ENCODE results near the gene RERE. TPM values are rescaled to one million over a fixed set of nuclear protein-coding genes. Genes with fewer than 3 reads are reported as not detected.

The RERE gene
- total RNA-seq, 6 experiments from 2014 or later, result 36.5 to 41.6 (median 37.5) TPM

- peak; percentile 3 for DNase-seq
- Mint-ChIP-seq H3K27ac (peak overlapping the region; percentile 80), H3K4me1 (ENCODE audit: low read depth) (peaks cover 29% of the 10 kb centered on the region), H3K9me3 (no peaks in the 10 kb centered on the region), H3K36me3 (ENCODE audit: low read depth) (peaks cover 17% of the 10 kb centered on the region), H3K4me3 (no peak overlapping the region), H3K27me3 (ENCODE audit: insufficient read depth) (no peaks in the 10 kb centered on the region)
- TF ChIP-seq CTCF (IDR thresholded peaks at IDR 0.05), result no peak
Measured at GRCh38 chr1:8540971-8541370, 276.5 kb downstream of the RERE start.

- Mint-ChIP-seq H3K27ac (peak overlapping the region; percentile 80), H3K36me3 (ENCODE audit: low read depth) (peaks cover 17% of the 10 kb centered on the region), H3K27me3 (ENCODE audit: insufficient read depth) (no peaks in the 10 kb centered on the region), H3K4me3 (peak overlapping the region; percentile 11; the same call in 1 of the 2 replicates), H3K4me1 (ENCODE audit: low read depth) (peaks cover 28% of the 10 kb centered on the region), H3K9me3 (no peaks in the 10 kb centered on the region)
- TF ChIP-seq CTCF (IDR thresholded peaks at IDR 0.05), result no peak
- DNase-seq, result peak; percentile 76
Measured at GRCh38 chr1:8540261-8540941, 277.0 kb downstream of the RERE start.

GRCh38 chr1:8539683-8540082, 277.8 kb downstream of the RERE start:
- no peaks in the 10 kb centered on the region for H3K9me3 Mint-ChIP-seq
- H3K27ac Mint-ChIP-seq, result no peak overlapping the region
- H3K4me3 Mint-ChIP-seq, result no peak overlapping the region
- peaks cover 10% of the 10 kb centered on the region for H3K36me3 Mint-ChIP-seq (ENCODE audit: low read depth)
- H3K27me3 Mint-ChIP-seq (ENCODE audit: insufficient read depth), result no peaks in the 10 kb centered on the region
- H3K4me1 Mint-ChIP-seq (ENCODE audit: low read depth), result peaks cover 21% of the 10 kb centered on the region
- no peak for TF ChIP-seq CTCF (IDR thresholded peaks at IDR 0.05)
- DNase-seq, result no peak

GRCh38 chr1:8538502-8538901, 278.9 kb downstream of the RERE start:
- Mint-ChIP-seq H3K9me3 (no peaks in the 10 kb centered on the region), H3K4me1 (ENCODE audit: low read depth) (peaks cover 15% of the 10 kb centered on the region), H3K27me3 (ENCODE audit: insufficient read depth) (no peaks in the 10 kb centered on the region), H3K36me3 (ENCODE audit: low read depth) (0 out of 2 replicates have a peak, but pooled peaks cover 4% of the 10 kb centered on the region), H3K4me3 (no peak overlapping the region), H3K27ac (no peak overlapping the region)
- TF ChIP-seq CTCF (IDR thresholded peaks at IDR 0.05), result no peak
- DNase-seq, result no peak

- DNase-seq, result no peak
- no peaks in the 10 kb centered on the region for H3K9me3 Mint-ChIP-seq
- no peak overlapping the region for H3K27ac Mint-ChIP-seq
- H3K4me1 Mint-ChIP-seq (ENCODE audit: low read depth), result peaks cover 15% of the 10 kb centered on the region
- H3K36me3 Mint-ChIP-seq (ENCODE audit: low read depth), result 0 out of 2 replicates have a peak, but pooled peaks cover 4% of the 10 kb centered on the region
- TF ChIP-seq CTCF (IDR thresholded peaks at IDR 0.05), result no peak
- H3K27me3 Mint-ChIP-seq (ENCODE audit: insufficient read depth), result no peaks in the 10 kb centered on the region
- H3K4me3 Mint-ChIP-seq, result no peak overlapping the region
Measured at GRCh38 chr1:8537991-8538390, 279.4 kb downstream of the RERE start.

Data from HFFc6 (cell line).